Medulla oblongata (tissue), 1 donor: ENCODE data around the gene CBX3.
A peak's percentile ranks its signal among the peaks of the same experiment; 100 is the strongest.
"Not testable (repeated sequence)": the region's sequence is repeated elsewhere in the genome, so short reads cannot be mapped to it uniquely, and the experiment has no call there.

Experiments used
- DNase-seq: peaks from one replicate; pipeline ENCODE4 v3.0.0-alpha.2; 2015; ENCODE audit errors: extremely low spot score

The CBX3 gene

GRCh38 chr7:26188206-26188956 is 13.2 kb upstream of the CBX3 start:
- DNase-seq: no peak

DNA sequence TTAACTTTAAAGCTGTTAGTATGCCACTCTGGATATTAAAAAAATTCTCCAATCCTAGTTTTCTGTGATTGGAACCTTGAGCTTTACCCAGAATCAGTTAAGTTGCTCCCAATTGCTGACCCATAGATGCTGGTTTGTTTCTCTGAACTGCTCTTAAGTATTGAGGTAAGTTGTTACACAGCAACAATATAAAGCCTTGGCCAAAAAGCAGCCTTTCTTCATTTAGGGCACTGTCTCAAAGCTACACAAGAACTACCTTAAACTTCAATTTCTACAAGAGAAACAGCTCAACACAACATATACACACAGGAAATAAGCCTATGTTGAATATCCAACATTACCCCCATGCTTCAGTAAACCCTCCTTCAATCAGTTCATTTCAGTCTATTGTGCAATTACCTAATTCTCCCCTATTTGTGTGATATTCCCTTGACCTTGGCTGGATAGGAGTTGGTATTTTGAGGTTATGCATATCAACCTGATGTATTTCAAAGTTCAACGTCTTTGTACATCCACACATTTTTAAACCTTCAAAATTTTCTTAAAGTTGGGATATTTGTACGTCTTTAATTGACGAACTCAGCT is 12.5 kb upstream of the CBX3 start:
- DNase-seq: no peak

DNA sequence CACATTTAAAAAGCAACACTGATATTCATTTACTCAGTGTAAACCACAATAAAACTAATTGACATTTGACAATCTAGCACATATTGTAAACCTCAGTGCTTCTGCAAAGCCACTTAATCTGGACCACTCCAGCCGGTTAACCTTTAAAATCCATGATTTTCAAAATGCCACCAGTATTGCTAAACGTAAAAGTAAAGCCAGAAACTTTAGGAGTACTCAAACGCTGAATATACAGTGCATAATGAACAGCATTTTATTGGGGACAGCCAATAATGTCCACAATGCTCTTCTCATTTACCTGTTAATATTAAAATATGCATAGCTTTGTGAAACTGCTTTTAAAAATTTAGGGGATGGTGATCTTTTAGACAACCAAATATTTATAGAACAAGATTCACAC is 11.8 kb upstream of the CBX3 start:
- DNase-seq: no peak

- no peak for DNase-seq
Measured at GRCh38 chr7:26190417-26190869, 11.1 kb upstream of the CBX3 start.

GRCh38 chr7:26191233-26191973 is 10.1 kb upstream of the CBX3 start:
- DNase-seq: no peak

DNA sequence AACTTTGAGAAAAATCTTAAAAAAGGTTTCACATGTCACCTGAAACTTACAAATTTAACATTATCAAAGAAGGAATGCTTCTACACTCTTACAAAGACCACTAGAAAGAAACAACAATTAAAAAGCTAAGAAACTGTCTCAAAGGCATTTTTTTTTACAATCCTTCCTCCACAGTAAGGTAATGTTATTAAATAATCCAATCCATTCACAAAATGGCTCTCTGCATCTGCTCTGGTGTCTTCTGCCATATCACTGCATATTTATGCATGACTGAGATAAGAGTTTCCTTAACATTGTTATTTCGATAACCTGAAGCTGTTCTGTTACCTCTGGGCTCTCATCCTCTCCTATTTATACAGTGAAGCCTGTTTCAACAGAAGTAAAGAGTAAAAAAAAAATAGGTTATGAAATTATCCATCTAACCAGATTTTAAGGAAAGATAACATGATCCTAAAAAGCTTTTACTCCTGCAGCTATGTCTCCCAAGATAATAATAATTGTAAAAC is 9.5 kb upstream of the CBX3 start:
- no peak for DNase-seq

- no peak for DNase-seq
Measured at GRCh38 chr7:26192485-26193087, 9.0 kb upstream of the CBX3 start.

- no peak for DNase-seq
Measured at GRCh38 chr7:26193432-26194207, 7.9 kb upstream of the CBX3 start.

DNA sequence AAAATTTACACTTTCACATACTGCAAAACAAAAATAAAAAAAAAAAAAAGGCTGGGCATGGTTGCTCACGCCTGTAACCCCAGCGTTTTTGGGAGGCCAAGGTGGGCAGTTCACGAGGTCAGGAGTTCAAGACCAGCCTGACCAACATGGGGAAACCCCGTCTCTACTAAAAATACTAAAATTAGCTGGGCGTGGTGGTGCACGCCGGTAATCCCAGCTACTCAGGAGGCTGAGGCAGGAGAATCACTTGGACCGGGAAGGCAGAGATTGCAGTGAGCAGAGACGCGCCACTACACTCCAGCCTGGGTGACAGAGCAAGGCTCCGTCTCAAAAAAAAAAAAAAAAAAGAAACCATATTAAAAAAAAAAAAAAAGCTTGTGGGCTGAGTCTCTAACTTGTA is 6.8 kb upstream of the CBX3 start:
- DNase-seq: not testable (repeated sequence)

GRCh38 chr7:26195182-26195581 is 6.4 kb upstream of the CBX3 start:
- DNase-seq: no peak

DNA sequence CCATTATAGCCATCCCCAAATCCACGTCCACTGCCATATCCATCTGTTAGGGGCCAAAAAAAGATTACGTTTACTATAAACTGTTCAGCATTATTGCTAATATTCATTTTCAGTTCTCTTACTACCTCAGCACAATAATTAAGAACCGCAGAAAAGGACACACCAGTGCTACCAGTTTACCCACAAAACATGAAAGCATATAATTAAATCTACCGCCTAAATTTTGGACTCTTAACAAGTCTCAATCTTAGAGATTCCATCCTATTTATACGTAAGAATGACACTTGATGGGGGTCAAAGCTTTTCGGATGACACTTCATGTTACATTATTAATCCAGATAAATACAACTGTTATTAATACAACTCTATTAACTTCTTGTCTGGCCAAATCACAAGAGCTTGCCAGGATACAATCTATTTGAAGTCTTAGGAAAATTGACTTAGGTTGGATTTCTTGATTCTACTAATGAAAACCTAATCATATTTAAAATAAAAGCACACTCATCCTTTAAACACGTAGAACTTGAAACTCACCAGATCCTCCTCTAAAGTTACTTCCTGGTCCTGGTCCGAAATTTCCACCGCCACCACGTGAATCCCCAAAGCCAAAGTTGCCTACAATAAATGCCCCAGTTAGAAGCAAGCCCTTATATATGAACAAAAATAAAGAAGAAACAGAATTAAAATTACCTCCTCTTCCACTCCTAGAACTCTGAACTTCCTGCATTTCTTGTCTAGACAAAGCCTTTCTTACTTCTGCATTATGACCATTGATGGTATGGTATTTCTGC is 5.5 kb upstream of the CBX3 start:
- DNase-seq: peak; percentile 15

DNA sequence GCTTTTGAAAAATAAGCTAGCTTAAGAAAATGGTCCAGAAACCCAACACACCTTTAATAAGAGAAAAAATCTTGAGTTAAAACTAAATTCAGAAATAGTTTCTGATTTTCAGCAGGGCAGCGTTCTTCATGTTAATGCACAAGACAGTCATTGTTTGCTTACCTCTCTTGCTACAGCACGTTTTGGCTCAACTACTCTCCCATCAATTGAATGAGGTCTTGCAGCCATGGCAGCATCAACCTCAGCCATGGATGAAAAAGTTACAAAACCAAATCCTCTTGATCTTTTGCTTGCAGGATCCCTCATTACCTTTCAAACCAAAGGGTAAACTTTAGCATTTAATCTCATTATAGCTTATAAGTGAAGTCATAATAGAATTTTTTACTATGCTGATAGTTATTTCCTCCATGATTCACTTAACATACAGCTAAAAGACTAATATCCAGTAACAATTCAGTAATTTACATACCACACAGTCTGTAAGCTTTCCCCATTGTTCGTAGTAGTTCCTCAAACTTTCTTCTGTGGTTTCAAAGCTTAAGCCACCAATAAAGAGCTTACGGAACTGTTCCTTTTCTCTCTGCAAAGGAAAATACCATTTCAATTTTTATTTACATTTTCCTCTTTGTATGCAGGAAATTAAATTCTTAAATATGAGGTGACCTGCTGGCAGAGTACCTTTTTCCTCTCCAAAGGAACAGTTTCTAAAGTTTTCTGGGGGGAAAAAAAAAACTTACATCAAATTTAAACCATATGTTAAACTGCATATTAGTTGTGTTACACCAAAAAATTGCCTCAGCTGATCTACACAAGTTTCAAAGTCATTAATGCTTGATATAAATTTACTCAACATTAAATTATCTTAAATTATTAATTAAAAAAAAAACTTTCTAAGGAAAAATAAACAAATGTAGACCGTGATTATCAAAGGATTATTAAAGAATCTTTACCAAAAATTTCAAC is 4.1 kb upstream of the CBX3 start:
- peak; percentile 46 for DNase-seq

GRCh38 chr7:26198133-26198780 is 3.3 kb upstream of the CBX3 start:
- DNase-seq: peak; percentile 71

DNA sequence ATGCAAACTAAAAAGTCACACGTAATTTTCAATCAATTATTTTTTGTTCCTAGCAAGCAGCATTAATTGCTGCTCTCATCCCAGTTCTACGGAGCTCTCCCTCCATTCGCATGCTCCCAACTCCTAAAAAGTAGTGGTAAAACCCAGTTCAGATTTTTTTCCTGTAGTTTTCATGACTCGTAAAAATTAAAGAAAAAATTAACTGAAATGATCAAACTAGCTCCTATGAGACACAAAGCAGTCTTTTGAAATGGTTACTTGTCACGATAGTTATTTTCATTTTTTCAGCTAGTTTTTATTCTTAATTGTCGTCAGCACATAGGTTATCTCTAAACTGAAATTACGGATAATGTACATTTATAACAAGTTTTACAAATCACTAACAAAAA is 2.8 kb upstream of the CBX3 start:
- DNase-seq: peak; percentile 26

DNA sequence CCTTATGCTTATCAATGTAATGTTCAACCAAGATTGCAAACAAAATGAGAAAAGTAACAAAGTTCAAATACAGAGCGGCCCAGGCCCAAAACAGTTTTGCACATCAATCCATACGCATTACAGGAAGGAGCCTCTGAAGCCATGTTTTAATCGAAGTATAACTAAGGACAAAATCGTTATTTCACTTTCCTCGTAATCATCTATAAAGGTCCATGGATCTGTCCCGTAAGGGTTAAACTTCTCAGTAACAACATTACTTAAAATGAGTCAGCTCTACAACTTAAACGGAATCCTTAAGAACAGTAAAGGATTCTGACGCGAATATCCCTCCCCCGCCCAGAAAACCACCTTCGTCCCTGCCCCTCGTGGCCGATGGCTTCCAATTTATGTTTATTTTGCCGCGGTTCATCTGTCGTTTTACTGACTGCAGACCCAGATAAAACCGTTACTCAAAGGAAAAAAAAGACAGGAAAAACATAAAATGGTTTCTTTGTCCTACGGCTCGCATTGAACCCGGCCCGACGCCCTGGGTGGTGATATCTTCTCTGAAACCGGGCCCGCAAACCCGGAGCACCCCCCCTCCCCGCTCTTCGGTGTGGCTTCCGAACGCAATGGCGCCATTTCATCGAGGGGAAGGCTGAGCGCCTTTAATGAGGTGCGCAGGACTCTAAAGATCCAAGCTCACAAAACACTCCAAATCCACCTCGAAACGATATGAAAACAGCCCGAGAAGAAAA is 2.1 kb upstream of the CBX3 start:
- peak; percentile 85 for DNase-seq

DNA sequence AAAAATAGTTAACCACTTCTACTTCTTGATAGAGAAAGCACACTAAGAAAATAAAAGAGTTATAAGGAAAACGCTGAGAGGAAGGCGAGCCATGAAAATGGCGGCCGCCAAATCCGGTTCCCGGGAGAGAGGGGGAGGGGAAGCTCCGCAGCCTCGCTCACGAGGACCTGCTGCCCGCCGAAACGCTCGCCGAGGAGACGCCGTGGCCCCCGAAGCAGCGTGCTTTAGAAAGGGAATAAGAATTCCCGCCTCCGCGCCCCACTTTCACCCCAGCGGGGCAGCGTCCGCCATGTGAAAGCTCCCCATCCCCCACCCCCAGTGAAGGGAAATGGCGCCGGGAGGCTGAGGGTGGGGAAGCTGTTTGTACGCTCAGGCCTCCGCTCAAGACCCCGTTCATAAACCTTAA is 1.5 kb upstream of the CBX3 start:
- peak; percentile 77 for DNase-seq

DNA sequence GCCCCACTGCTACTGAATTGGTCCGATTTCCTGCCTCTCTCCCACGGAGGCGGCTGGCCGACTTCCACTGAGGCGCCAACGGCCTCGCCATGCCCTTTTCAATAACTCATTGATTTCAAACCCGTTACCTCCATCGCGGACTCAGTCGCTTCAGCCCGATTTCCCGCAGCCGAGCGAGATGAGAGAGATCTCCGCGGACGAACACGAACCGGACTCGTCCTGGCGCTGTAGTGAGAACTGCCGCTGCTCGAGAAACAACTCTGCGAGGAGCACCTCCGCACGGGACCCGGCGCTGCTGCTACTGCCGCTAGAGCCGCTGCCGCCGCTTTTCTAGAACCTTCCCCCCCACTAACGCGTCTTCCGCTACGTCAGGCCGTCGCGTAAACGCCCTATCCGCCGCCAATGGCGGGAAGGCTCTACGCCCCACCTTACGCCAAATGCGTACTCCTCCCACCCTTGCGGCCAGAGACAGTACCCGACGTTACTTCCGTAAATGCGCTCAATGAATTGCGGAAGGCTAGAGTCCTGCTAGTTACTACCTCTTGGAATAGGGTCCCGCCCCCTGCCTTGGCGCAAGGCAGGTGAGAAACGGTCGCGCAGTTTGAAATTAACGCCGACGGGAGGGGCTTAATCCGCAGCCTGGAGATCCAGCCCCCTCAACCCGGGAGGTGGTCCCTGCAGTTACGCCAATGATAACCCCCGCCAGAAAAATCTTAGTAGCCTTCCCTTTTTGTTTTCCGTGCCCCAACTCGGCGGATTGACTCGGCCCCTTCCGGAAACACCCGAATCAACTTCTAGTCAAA is 900 bp upstream of the CBX3 start, which contains the start of gene HNRNPA2B1:
TSS of gene HNRNPA2B1 (minus strand) at position 303 of the 803 bp plus-strand sequence. CDS start at position 134, 169 bp downstream.
- peak; percentile 100 for DNase-seq
